Neural crest cell (in vitro differentiated cells): ENCODE measurements around the gene PRRC1. TPM values are rescaled to one million over a fixed set of nuclear protein-coding genes. Genes with fewer than 3 reads are reported as not detected.

ENCODE experiments used
- DNase-seq: peaks from one replicate; pipeline ENCODE4 v3.0.0; 2021; ENCODE audit warnings: low read depth, mixed read lengths, low spot score
- H3K27ac Mint-ChIP-seq: one replicate; pipeline ENCODE4 v1.8.0; 2021; ENCODE audit warnings: mild to moderate bottlenecking, mixed read lengths; ENCODE audit not compliant: unreplicated experiment
- H3K27me3 Mint-ChIP-seq: 2 replicates; pipeline ENCODE4 v1.8.0; 2021; ENCODE audit warnings: low read depth, mild to moderate bottlenecking, mixed read lengths
- H3K36me3 Mint-ChIP-seq: 2 replicates; pipeline ENCODE4 v1.8.0; 2021; ENCODE audit warnings: low read depth, mild to moderate bottlenecking, mixed read lengths
- H3K4me1 Mint-ChIP-seq: 2 replicates; pipeline ENCODE4 v1.8.0; 2021; ENCODE audit warnings: mixed read lengths
- H3K4me3 Mint-ChIP-seq: one replicate; pipeline ENCODE4 v1.8.0; 2021; ENCODE audit warnings: mild to moderate bottlenecking, mixed read lengths
- H3K9me3 Mint-ChIP-seq: 2 replicates; pipeline ENCODE4 v1.8.0; 2021; ENCODE audit warnings: mixed read lengths
- total RNA-seq: library from RNA; stranded (reverse); gene quantifications from 2 replicates; pipeline ENCODE4 v1.2.1, GENCODE V29; 2021
- TF ChIP-seq, protein P1 (sequence below): fragments of 200-600 bp; sonication (generic); conservative IDR thresholded peaks from 2 replicates; pipeline ENCODE4 v1.5.0; 2021; ENCODE audit warnings: antibody characterized with exemption, mild to moderate bottlenecking

PRRC1 gene
- total RNA-seq, 1 donor from 2014 or later = 58.6 TPM

DNA sequence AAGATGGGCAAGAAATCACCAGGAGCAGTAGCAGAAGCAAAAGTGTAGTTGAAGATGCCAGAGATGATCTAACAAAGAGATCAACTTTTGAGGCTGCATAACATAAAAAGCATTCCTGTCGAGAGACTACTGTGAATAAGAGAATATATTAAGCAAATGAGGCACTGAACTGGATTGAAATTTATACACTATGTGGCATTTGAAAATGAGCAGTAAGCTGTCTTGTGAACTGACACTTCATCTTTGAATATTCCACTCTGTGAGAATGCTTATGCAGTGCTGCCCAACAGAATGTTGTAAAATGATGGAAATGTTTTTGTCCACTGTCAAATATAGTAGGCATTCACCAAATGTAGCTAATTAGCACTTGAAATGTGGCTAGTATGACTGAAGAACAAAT, 18.9 kb upstream of the PRRC1 start:
- TF ChIP-seq, protein P1, sequence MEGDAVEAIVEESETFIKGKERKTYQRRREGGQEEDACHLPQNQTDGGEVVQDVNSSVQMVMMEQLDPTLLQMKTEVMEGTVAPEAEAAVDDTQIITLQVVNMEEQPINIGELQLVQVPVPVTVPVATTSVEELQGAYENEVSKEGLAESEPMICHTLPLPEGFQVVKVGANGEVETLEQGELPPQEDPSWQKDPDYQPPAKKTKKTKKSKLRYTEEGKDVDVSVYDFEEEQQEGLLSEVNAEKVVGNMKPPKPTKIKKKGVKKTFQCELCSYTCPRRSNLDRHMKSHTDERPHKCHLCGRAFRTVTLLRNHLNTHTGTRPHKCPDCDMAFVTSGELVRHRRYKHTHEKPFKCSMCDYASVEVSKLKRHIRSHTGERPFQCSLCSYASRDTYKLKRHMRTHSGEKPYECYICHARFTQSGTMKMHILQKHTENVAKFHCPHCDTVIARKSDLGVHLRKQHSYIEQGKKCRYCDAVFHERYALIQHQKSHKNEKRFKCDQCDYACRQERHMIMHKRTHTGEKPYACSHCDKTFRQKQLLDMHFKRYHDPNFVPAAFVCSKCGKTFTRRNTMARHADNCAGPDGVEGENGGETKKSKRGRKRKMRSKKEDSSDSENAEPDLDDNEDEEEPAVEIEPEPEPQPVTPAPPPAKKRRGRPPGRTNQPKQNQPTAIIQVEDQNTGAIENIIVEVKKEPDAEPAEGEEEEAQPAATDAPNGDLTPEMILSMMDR = no peak
- no peak for DNase-seq
- Mint-ChIP-seq H3K27ac (no peak overlapping the region), H3K4me3 (no peak overlapping the region), H3K27me3 (no peaks in the 10 kb centered on the region), H3K9me3 (no peaks in the 10 kb centered on the region), H3K4me1 (no peaks in the 10 kb centered on the region), H3K36me3 (no peaks in the 10 kb centered on the region)

DNA sequence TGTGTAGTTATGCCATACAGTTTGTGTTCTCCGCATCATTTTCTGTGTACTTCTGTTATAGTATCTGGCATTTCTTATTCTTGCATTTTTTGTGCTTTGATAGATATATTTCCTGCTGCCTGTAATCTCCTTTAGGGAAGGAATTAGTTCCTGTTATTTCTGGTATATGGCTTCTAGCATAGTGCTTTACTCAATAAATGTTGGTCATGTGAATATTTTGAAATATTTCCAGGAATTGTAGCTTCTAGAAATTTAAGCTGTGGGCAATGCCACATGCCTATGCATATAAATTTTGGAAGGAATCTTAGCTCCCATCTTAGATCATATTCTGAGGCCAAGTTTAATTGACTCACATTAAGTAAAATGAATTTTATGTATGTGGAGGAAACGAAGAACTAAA, 11.5 kb upstream of the PRRC1 start:
- Mint-ChIP-seq H3K27me3 (no peaks in the 10 kb centered on the region), H3K4me3 (no peak overlapping the region), H3K9me3 (no peaks in the 10 kb centered on the region), H3K36me3 (no peaks in the 10 kb centered on the region), H3K4me1 (no peaks in the 10 kb centered on the region), H3K27ac (no peak overlapping the region)
- TF ChIP-seq, protein P1 = no peak
- DNase-seq = no peak

DNA sequence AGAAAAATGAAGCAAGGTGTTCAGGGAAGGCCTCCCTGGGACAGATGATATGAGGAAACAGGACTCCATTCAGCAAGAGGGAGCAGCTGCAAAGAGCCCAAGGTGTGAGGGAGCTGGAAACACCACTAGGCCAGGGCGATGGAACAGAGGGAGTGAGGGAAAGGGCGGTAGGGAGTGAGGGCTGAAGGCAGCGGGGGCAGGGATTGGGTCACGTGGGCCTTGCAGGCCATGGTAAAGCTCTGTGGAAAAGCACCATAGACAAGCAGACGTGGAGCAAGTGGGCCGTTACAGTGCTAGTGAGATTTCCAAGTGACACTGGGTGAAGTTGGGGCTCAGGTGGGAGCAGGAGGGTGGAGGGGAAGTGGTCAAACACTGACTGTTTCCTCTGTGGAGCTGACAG, 10.8 kb upstream of the PRRC1 start:
- Mint-ChIP-seq H3K27ac (no peak overlapping the region), H3K9me3 (no peaks in the 10 kb centered on the region), H3K4me3 (no peak overlapping the region), H3K36me3 (no peaks in the 10 kb centered on the region), H3K4me1 (no peaks in the 10 kb centered on the region), H3K27me3 (no peaks in the 10 kb centered on the region)
- no peak for DNase-seq
- TF ChIP-seq, protein P1 = no peak

DNA sequence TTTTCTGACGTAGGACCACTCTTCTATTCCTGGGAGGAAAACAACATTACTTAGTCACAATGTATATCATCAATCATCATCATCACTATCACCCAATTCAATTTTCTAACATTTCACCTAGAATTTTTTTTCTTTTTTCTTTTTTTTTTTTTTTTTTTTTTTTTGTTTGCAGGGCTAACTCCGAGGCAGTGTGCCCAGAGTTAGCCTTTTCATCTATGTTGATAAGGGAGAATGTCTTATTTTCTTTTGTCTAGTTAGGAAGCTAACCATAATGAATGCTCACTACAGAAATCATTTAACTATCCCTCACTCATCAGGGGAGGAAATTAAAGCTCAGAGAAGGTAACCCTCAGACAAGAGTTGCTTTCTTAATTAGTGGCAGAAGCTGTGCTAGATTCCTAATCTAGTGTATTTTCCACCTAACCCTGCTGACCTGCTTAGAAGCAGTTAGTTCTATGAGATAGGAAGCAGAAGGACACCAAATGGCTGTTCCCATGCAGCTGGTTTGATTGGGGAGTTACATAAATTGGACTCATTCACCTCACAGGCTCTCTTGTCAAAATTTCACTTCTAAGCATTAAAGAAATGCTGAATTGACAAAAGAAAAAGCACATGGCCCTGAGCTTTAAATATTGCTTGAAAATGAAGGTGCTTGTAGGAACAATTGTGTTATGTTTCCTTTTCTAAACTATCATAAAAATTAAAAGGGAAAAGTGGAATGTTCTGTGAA, 8.6 kb upstream of the PRRC1 start:
- Mint-ChIP-seq H3K36me3 (no peaks in the 10 kb centered on the region), H3K27me3 (no peaks in the 10 kb centered on the region)

DNA sequence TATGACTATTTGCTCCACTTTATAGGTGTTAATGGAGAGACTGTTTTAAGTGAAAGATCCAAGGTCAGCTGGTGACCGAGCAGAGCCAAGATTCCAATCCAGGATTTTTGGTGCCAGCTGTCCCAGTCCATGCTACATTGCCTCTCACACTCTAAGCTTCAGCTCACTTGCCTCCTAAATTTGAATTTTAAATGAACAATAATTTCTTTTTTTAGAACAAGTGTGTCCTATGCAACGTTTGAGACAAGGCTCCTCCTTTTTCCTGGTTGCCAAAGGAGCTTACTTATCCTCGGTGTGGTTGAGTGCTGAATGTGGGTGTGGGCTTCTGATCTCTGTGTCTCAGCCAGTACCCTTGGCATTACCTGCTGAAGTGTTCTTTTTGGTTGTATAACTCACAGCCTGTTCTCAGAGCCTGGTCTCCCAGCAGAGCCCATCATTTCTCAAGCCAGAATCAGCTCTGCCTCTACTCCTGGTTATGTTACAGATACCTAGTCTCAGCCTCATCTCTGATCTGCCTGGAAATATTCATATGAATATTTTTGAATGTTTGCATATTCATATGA, 4.0 kb upstream of the PRRC1 start:
- Mint-ChIP-seq H3K9me3 (no peaks in the 10 kb centered on the region), H3K36me3 (no peaks in the 10 kb centered on the region), H3K27ac (no peak overlapping the region), H3K4me3 (no peak overlapping the region), H3K27me3 (no peaks in the 10 kb centered on the region), H3K4me1 (peaks cover 9% of the 10 kb centered on the region)
- TF ChIP-seq, protein P1 = no peak
- DNase-seq = no peak

More for the DNA sequence above, 8.6 kb upstream of the PRRC1 start:
- Mint-ChIP-seq H3K4me3 (no peak overlapping the region), H3K27ac (no peak overlapping the region), H3K9me3 (no peaks in the 10 kb centered on the region), H3K4me1 (no peaks in the 10 kb centered on the region)
- TF ChIP-seq, protein P1 = no peak
- DNase-seq = no peak
